HUES6 (cell line): ENCODE results near the gene SPRED2.

Source experiments
- H3K27ac ChIP-seq: 2 replicates; pipeline ENCODE4 v1.7.0; 2013; ENCODE audit warnings: low read depth, mild to moderate bottlenecking, low read length, inconsistent platforms
- H3K27me3 ChIP-seq: 2 replicates; pipeline ENCODE4 v1.6.1; 2013; ENCODE audit warnings: low read length; ENCODE audit not compliant: control insufficient read depth, insufficient read depth
- H3K36me3 ChIP-seq: 2 replicates; pipeline ENCODE4 v1.6.1; 2013; ENCODE audit warnings: low read length; ENCODE audit not compliant: control insufficient read depth, insufficient read depth
- H3K4me1 ChIP-seq: 2 replicates; pipeline ENCODE4 v1.6.1; 2013; ENCODE audit warnings: low read length; ENCODE audit not compliant: control insufficient read depth, insufficient read depth
- H3K4me3 ChIP-seq: 2 replicates; pipeline ENCODE4 v1.5.1; 2013; ENCODE audit warnings: low read depth, low read length
- H3K9ac ChIP-seq: one replicate; pipeline ENCODE4 v1.6.1; 2013; ENCODE audit warnings: mild to moderate bottlenecking, low read length
- H3K9me3 ChIP-seq: 2 replicates; pipeline ENCODE4 v1.6.1; 2013; ENCODE audit warnings: low read depth, low read length; ENCODE audit not compliant: control insufficient read depth, insufficient read depth

The SPRED2 gene

GRCh38 chr2:65273344-65273743, 159.1 kb downstream of the SPRED2 start:
- Histone ChIP-seq H3K9ac (no peak overlapping the region), H3K9me3 (no peaks in the 10 kb centered on the region), H3K27me3 (peaks cover 74% of the 10 kb centered on the region), H3K36me3 (no peaks in the 10 kb centered on the region; the same call in 1 of the 2 replicates), H3K27ac (no peak overlapping the region), H3K4me3 (no peak overlapping the region), H3K4me1 (peaks cover 19% of the 10 kb centered on the region; the same call in 1 of the 2 replicates)

GRCh38 chr2:65268957-65269356, 163.4 kb downstream of the SPRED2 start:
- no peak overlapping the region for H3K4me3 ChIP-seq
- peaks cover 14% of the 10 kb centered on the region; the same call in 1 of the 2 replicates for H3K4me1 ChIP-seq
- peaks cover 28% of the 10 kb centered on the region for H3K36me3 ChIP-seq
- H3K27me3 ChIP-seq: peaks cover 30% of the 10 kb centered on the region
- no peak overlapping the region for H3K27ac ChIP-seq
- no peak overlapping the region for H3K9ac ChIP-seq
- H3K9me3 ChIP-seq: no peaks in the 10 kb centered on the region

DNA sequence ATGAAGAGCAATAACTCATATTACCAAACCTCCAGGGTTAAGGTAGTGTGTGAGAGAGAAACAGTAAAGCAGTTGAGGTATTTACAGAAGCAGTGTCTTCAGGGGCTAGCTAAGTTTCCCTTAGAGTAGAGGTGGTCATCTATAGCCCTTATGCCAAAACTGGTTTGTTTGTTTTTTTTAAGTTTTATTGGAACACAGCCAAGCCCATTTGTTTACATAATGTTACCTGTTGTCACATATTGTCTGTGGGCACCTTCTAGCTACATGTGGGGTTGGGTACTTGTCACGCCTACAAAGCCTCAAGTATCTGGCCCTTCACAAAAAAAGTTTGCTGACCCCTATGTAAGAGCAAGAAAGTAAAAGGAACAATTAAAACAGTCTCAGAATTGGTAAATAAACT, 165.4 kb downstream of the SPRED2 start:
- H3K27me3 ChIP-seq: peaks cover 11% of the 10 kb centered on the region
- no peak overlapping the region for H3K4me3 ChIP-seq
- H3K4me1 ChIP-seq: peaks cover 14% of the 10 kb centered on the region; the same call in 1 of the 2 replicates
- no peak overlapping the region for H3K9ac ChIP-seq
- H3K36me3 ChIP-seq: peaks cover 30% of the 10 kb centered on the region
- H3K27ac ChIP-seq: no peak overlapping the region
- no peaks in the 10 kb centered on the region for H3K9me3 ChIP-seq

GRCh38 chr2:65265671-65266045, 166.7 kb downstream of the SPRED2 start:
- H3K4me1 ChIP-seq: peaks cover 14% of the 10 kb centered on the region; the same call in 1 of the 2 replicates
- H3K4me3 ChIP-seq: no peak overlapping the region
- H3K36me3 ChIP-seq: peaks cover 39% of the 10 kb centered on the region
- H3K9ac ChIP-seq: no peak overlapping the region
- H3K9me3 ChIP-seq: no peaks in the 10 kb centered on the region
- no peaks in the 10 kb centered on the region for H3K27me3 ChIP-seq
- H3K27ac ChIP-seq: no peak overlapping the region

DNA sequence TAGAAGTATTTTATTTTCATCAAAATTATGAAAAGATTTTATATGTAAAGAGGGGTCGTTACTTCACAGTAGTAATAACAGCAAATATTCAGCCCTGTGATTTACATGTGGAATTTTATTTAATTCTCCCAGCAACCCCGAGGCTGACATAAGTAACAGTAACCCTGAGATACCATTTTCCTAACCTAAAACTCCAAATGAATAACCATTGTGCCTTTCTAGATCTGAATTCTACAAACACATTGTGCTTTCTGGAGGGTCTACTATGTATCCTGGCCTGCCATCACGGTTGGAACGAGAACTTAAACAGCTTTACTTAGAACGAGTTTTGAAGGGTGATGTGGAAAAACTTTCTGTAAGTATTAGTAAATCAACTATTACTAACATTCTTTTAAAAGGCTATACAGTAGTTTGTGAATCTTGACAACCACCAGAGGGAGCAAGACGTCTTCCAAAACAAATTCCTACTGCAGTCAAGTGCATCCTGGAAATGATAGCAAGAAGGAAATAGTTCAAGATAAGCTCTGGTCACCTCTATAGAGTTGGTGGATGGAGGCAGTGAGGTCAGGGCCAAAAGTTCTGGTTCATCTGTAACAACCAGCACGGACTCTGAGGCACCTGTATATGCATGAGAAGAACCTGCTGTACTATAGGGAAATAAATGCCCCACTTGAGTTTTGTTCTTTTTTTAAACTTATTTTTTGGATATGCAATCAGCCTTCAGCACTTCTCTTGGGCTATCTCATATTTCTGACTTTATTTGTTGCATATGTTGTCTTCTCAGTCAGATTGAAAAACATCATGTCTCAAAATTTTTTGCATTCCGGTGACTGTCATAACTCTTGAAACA, 167.4 kb downstream of the SPRED2 start:
- Histone ChIP-seq H3K4me1 (peaks cover 14% of the 10 kb centered on the region; the same call in 1 of the 2 replicates), H3K27ac (no peak overlapping the region), H3K27me3 (no peaks in the 10 kb centered on the region), H3K9ac (no peak overlapping the region), H3K9me3 (no peaks in the 10 kb centered on the region), H3K36me3 (peaks cover 39% of the 10 kb centered on the region), H3K4me3 (no peak overlapping the region)

DNA sequence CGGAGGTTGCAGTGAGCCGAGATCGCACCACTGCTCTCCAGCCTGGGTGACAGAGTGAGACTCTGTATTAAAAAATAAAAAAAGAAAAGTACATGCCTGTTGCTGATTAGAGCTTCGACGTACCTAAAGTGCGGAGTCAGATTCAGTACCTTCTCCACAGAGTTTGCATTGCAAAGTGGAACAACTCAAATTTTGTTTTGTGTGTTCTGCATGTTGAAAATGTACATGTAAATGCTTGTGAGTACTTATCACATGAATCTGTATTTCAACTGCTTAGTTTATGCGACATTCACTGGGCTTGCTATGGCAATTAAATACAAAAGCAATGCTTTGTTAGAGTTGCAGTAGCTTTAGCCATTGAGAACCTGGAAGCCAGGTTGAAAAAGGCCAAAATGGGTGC, 168.4 kb downstream of the SPRED2 start:
- Histone ChIP-seq H3K9me3 (no peaks in the 10 kb centered on the region), H3K9ac (no peak overlapping the region), H3K27me3 (no peaks in the 10 kb centered on the region), H3K4me3 (no peak overlapping the region), H3K36me3 (peaks cover 39% of the 10 kb centered on the region), H3K4me1 (peaks cover 12% of the 10 kb centered on the region; the same call in 1 of the 2 replicates), H3K27ac (no peak overlapping the region)

- H3K9me3 ChIP-seq: no peaks in the 10 kb centered on the region
- H3K27me3 ChIP-seq: no peaks in the 10 kb centered on the region
- peaks cover 39% of the 10 kb centered on the region for H3K36me3 ChIP-seq
- H3K9ac ChIP-seq: no peak overlapping the region
- H3K4me1 ChIP-seq: peaks cover 4% of the 10 kb centered on the region; the same call in 1 of the 2 replicates
- no peak overlapping the region for H3K27ac ChIP-seq
- H3K4me3 ChIP-seq: no peak overlapping the region
Observed at GRCh38 chr2:65263262-65263661, 169.1 kb downstream of the SPRED2 start.

DNA sequence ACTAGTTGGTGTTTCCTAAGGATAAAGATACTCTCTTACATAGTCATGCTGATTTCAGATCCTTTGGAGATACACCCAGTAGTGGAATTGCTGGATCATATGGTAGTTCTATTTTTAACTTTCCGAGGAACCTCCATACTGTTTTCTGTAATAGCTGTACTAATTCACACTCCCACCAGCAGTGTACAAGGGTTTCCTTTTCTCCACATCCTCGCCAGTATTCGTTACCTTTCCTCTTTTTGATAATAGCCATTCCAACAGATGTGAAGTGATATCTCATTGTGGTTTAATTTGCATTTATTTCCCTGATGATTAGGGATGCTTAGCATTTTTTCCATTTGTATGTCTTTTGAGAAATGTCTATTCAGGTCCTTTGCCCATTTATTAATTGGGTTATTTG, 170.7 kb downstream of the SPRED2 start:
- no peaks in the 10 kb centered on the region for H3K9me3 ChIP-seq
- H3K4me3 ChIP-seq: no peak overlapping the region
- peaks cover 27% of the 10 kb centered on the region for H3K36me3 ChIP-seq
- H3K27me3 ChIP-seq: no peaks in the 10 kb centered on the region
- no peak overlapping the region for H3K27ac ChIP-seq
- H3K4me1 ChIP-seq: no peaks in the 10 kb centered on the region
- no peak overlapping the region for H3K9ac ChIP-seq
